Naive thymus-derived CD4-positive, alpha-beta T cell (primary cell): Measurements from ENCODE around the gene TOE1. TPM values are rescaled to one million over a fixed set of nuclear protein-coding genes. Genes with fewer than 3 reads are reported as not detected.
A peak's percentile ranks its signal among the peaks of the same experiment; 100 is the strongest.
"Not testable (repeated sequence)": the region's sequence is repeated elsewhere in the genome, so short reads cannot be mapped to it uniquely, and the experiment has no call there.

ENCODE experiments used
- ATAC-seq: fragments of 150-1000 bp; cut with Tn5 transposase; 2 replicates; pipeline ENCODE4 v1.10.0; 2021; ENCODE audit warnings: mild to moderate bottlenecking, moderate library complexity
- CTCF ChIA-PET: fragments of 350-600 bp; sonication (Branson Sonifier 250); formaldehyde crosslinking; loops from one replicate; lab custom pipeline; 2021; ENCODE audit warnings: antibody characterized with exemption; lab: Charles Lee
- POLR2A ChIA-PET: fragments of 350-600 bp; sonication (Branson Sonifier 250); formaldehyde crosslinking; loops from one replicate; lab custom pipeline; 2021; ENCODE audit warnings: antibody characterized with exemption, inconsistent platforms; lab: Charles Lee
- DNase-seq, 9 donors: peaks; one replicate each; pipeline versions ENCODE4 v3.0.0 to v3.0.0-alpha.2; 2020 to 2022; ENCODE audit warnings: mixed read lengths in 1 of 9
- H3K27ac ChIP-seq: one replicate; pipeline ENCODE4 v1.7.0; 2013; ENCODE audit warnings: mild to moderate bottlenecking, low read depth, low read length, moderate library complexity
- H3K27me3 ChIP-seq, 2 donors: one replicate each; pipeline ENCODE4 v1.7.0; 2013; ENCODE audit warnings: low read length in 2 of 2, mild to moderate bottlenecking in 2 of 2, moderate library complexity in 2 of 2; ENCODE audit not compliant: control insufficient read depth in 2 of 2, insufficient read depth in 2 of 2
- H3K36me3 ChIP-seq, 3 experiments: 1 replicate in 2 of 3; 2 replicates in 1 of 3; pipeline ENCODE4 v1.7.0; 2013; ENCODE audit warnings: low read length in 3 of 3, mild to moderate bottlenecking in 3 of 3, moderate library complexity in 1 of 3; ENCODE audit not compliant: insufficient read depth in 3 of 3, control insufficient read depth in 2 of 3
- H3K4me1 ChIP-seq, 2 donors: one replicate each; pipeline ENCODE4 v1.7.0; 2013; ENCODE audit warnings: low read length in 2 of 2, mild to moderate bottlenecking in 2 of 2, moderate library complexity in 1 of 2; ENCODE audit not compliant: control insufficient read depth in 2 of 2, insufficient read depth in 2 of 2
- H3K4me3 ChIP-seq: 2 replicates; pipeline ENCODE4 v1.7.0; 2013; ENCODE audit warnings: mild to moderate bottlenecking, low read length
- H3K9me3 ChIP-seq, 3 experiments: 1 replicate in 2 of 3; 2 replicates in 1 of 3; pipeline ENCODE4 v1.7.0; 2013; ENCODE audit warnings: low read length in 3 of 3; ENCODE audit not compliant: control insufficient read depth in 2 of 3
- H3K27ac Mint-ChIP-seq, 9 donors: one replicate each; pipeline ENCODE4 v1.8.0; 2020 to 2022; ENCODE audit warnings: mixed read lengths in 9 of 9, mild to moderate bottlenecking in 8 of 9, moderate library complexity in 5 of 9, inconsistent platforms in 2 of 9
- H3K27me3 Mint-ChIP-seq, 5 donors: one replicate each; pipeline ENCODE4 v1.8.0; 2021 to 2022; ENCODE audit warnings: mixed read lengths in 5 of 5, mild to moderate bottlenecking in 1 of 5
- H3K36me3 Mint-ChIP-seq, 5 donors: one replicate each; pipeline ENCODE4 v1.8.0; 2020 to 2022; ENCODE audit warnings: mixed read lengths in 5 of 5, mild to moderate bottlenecking in 3 of 5, inconsistent platforms in 1 of 5
- H3K4me1 Mint-ChIP-seq, 7 donors: one replicate each; pipeline ENCODE4 v1.8.0; 2020 to 2022; ENCODE audit warnings: mixed read lengths in 7 of 7, mild to moderate bottlenecking in 3 of 7, inconsistent platforms in 1 of 7
- H3K4me3 Mint-ChIP-seq, 10 donors: one replicate each; pipeline ENCODE4 v1.8.0; 2020 to 2022; ENCODE audit warnings: mild to moderate bottlenecking in 10 of 10, mixed read lengths in 10 of 10, moderate library complexity in 6 of 10, inconsistent platforms in 2 of 10
- H3K9me3 Mint-ChIP-seq, 11 donors: one replicate each; pipeline ENCODE4 v1.8.0; 2020 to 2022; ENCODE audit warnings: mixed read lengths in 11 of 11, mild to moderate bottlenecking in 4 of 11, inconsistent platforms in 1 of 11, moderate library complexity in 1 of 11
- intact Hi-C, 2 donors: fragments of 100-400 bp; cut with micrococcal nuclease; formaldehyde crosslinking; loops; one replicate each; pipeline ENCODE4 v1.15.1; 2023
- polyA plus RNA-seq, 2 donors: library from polyadenylated mRNA; unstranded; fragments of 300-500 nt; fragmentation: Illumina TruSeq; gene quantifications; one replicate each; pipeline ENCODE4 v1.2.3, GENCODE V29; 2021
- total RNA-seq, 6 experiments: library from RNA in 5 of 6; stranded (reverse) in 5 of 6; gene quantifications; 1 replicate in 5 of 6; 2 replicates in 1 of 6; pipeline ENCODE4 v1.2.3 and lab custom pipeline; 2021 to 2026

The TOE1 gene
- total and polyA plus RNA-seq, 7 experiments from 2014 or later = 16.7 to 53.3 (median 24.7) TPM

GRCh38 chr1:45355683-45356082 lies 15.7 kb downstream of the TOE1 start:
- H3K4me3 Mint-ChIP-seq = no peak overlapping the region
- H3K9me3 ChIP-seq = no peaks in the 10 kb centered on the region
- ChIA-PET CTCF (interaction anchor here (0.6 kb wide), 1 partner anchor 227 kb away, joined by 4 read pairs; no protein-coding TSS in a partner anchor), POLR2A (no interaction called here)
- no peak overlapping the region for H3K27ac Mint-ChIP-seq
- peaks cover 0 to 2% (median 0%) of the 10 kb centered on the region in 11 donors for H3K9me3 Mint-ChIP-seq
- intact Hi-C loops = no loop called here
- peaks cover 0 to 8% (median 0%) of the 10 kb centered on the region in 5 donors for H3K36me3 Mint-ChIP-seq
- no peak overlapping the region for H3K27ac ChIP-seq
- H3K4me3 ChIP-seq = no peak overlapping the region
- peaks cover 5 to 9% (median 5%) of the 10 kb centered on the region in 7 donors for H3K4me1 Mint-ChIP-seq
- no peaks in the 10 kb centered on the region for H3K27me3 ChIP-seq
- no peaks in the 10 kb centered on the region for H3K36me3 ChIP-seq
- no peaks in the 10 kb centered on the region for H3K4me1 ChIP-seq
- no peaks in the 10 kb centered on the region for H3K27me3 Mint-ChIP-seq
- no peak for DNase-seq
- no peak for ATAC-seq

DNA sequence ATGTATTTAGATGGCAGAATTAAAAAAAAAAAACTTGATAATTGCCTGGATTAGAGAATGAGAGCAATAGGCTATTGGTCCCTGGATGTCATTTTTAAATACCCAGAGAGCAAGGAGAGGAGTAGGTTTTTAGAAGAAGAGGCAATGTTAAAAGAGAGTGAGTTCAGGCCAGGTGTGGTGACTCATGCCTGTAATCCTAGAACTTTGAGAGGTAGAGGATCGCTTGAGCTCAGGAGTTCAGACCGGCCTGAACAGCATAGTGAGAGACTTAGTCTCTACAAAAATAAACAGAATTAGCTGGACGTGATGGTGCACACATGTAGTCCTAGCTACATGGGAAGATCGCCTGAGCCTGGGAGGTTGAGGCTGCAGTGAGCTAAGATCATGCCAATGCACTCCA lies 16.2 kb downstream of the TOE1 start:
- ChIA-PET CTCF (interaction anchor here (0.6 to 6.9 kb wide), 3 partner anchors 137 to 226 kb away, joined by 3 to 94 read pairs (median 4); partner anchors contain the start of genes CCDC163, MMACHC and TESK2), POLR2A (no interaction called here)
- Mint-ChIP-seq H3K4me1 (peaks cover 5 to 8% (median 5%) of the 10 kb centered on the region in 7 donors), H3K9me3 (peaks cover 0 to 2% (median 0%) of the 10 kb centered on the region in 11 donors), H3K27ac (no peak overlapping the region), H3K27me3 (no peaks in the 10 kb centered on the region), H3K4me3 (no peak overlapping the region), H3K36me3 (peaks cover 0 to 8% (median 0%) of the 10 kb centered on the region in 5 donors)
- Histone ChIP-seq H3K27ac (no peak overlapping the region), H3K4me3 (no peak overlapping the region), H3K27me3 (no peaks in the 10 kb centered on the region), H3K4me1 (no peaks in the 10 kb centered on the region), H3K9me3 (no peaks in the 10 kb centered on the region), H3K36me3 (no peaks in the 10 kb centered on the region)
- intact Hi-C loops = no loop called here
- ATAC-seq (no peak), DNase-seq (no peak)

GRCh38 chr1:45359882-45360513 lies 20.0 kb downstream of the TOE1 start:
- ChIA-PET CTCF (interaction anchor here (0.7 to 6.9 kb wide), 6 partner anchors 12 to 346 kb away, joined by 3 to 94 read pairs (median 4); partner anchors contain the start of gene TESK2), POLR2A (interaction anchor here (2.6 kb wide), 1 partner anchor 133 kb away, joined by 9 read pairs; no protein-coding TSS in a partner anchor)
- H3K27ac Mint-ChIP-seq = peak overlapping the region in 3 of 9 donors; percentile 12 to 45 (median 39)
- no peaks in the 10 kb centered on the region for H3K9me3 ChIP-seq
- peaks cover 0 to 8% (median 0%) of the 10 kb centered on the region in 5 donors for H3K36me3 Mint-ChIP-seq
- H3K9me3 Mint-ChIP-seq = peaks cover 0 to 2% (median 0%) of the 10 kb centered on the region in 11 donors
- ATAC-seq (peak; percentile 77), DNase-seq (peak in 7 of 9 donors; percentile 28 to 58 (median 52))
- H3K27me3 Mint-ChIP-seq = no peaks in the 10 kb centered on the region
- H3K4me1 Mint-ChIP-seq = peaks cover 5 to 7% (median 5%) of the 10 kb centered on the region in 7 donors
- no peaks in the 10 kb centered on the region for H3K36me3 ChIP-seq
- H3K27ac ChIP-seq = no peak overlapping the region
- H3K27me3 ChIP-seq = no peaks in the 10 kb centered on the region
- H3K4me1 ChIP-seq = no peaks in the 10 kb centered on the region
- intact Hi-C loops = loop anchor here (1.0 kb wide), 2 partner anchors 133 to 210 kb away; no protein-coding TSS in a partner anchor
- H3K4me3 ChIP-seq = no peak overlapping the region
- peak overlapping the region in 3 of 10 donors; percentile 7 to 27 (median 16) for H3K4me3 Mint-ChIP-seq

- ChIA-PET CTCF (interaction anchor here (0.9 to 6.9 kb wide), 5 partner anchors 13 to 347 kb away, joined by 3 to 94 read pairs (median 3); partner anchors contain the start of gene TESK2), POLR2A (interaction anchor here (2.6 kb wide), 1 partner anchor 132 kb away, joined by 9 read pairs; no protein-coding TSS in a partner anchor)
- H3K4me3 Mint-ChIP-seq, H3K9me3 ChIP-seq, H3K4me1 ChIP-seq, H3K4me1 Mint-ChIP-seq, ATAC-seq, DNase-seq, H3K4me3 ChIP-seq, H3K27me3 ChIP-seq, H3K27ac ChIP-seq, H3K27me3 Mint-ChIP-seq, H3K9me3 Mint-ChIP-seq, H3K36me3 Mint-ChIP-seq, H3K36me3 ChIP-seq: not testable (repeated sequence)
- peak overlapping the region in 1 of 9 donors; percentile 6 for H3K27ac Mint-ChIP-seq
- intact Hi-C loops = loop anchor here in 1 of 2 donors (1.0 kb wide), 2 partner anchors 132 to 209 kb away; no protein-coding TSS in a partner anchor
Observed at GRCh38 chr1:45360981-45361380, 21.0 kb downstream of the TOE1 start.

- ChIA-PET POLR2A (no interaction called here), CTCF (no interaction called here)
- H3K9me3 Mint-ChIP-seq = no peaks in the 10 kb centered on the region
- no peaks in the 10 kb centered on the region for H3K27me3 Mint-ChIP-seq
- Histone ChIP-seq H3K27me3 (no peaks in the 10 kb centered on the region), H3K4me3 (no peak overlapping the region), H3K4me1 (no peaks in the 10 kb centered on the region), H3K9me3 (no peaks in the 10 kb centered on the region), H3K27ac (no peak overlapping the region), H3K36me3 (no peaks in the 10 kb centered on the region)
- no peak for DNase-seq
- no peak for ATAC-seq
- peaks cover 0 to 7% (median 5%) of the 10 kb centered on the region in 7 donors for H3K4me1 Mint-ChIP-seq
- intact Hi-C loops = no loop called here
- H3K4me3 Mint-ChIP-seq = no peak overlapping the region
- H3K27ac Mint-ChIP-seq = no peak overlapping the region
- peaks cover 0 to 1% (median 0%) of the 10 kb centered on the region in 5 donors for H3K36me3 Mint-ChIP-seq
Observed at GRCh38 chr1:45364294-45364693, 24.3 kb downstream of the TOE1 start.

DNA sequence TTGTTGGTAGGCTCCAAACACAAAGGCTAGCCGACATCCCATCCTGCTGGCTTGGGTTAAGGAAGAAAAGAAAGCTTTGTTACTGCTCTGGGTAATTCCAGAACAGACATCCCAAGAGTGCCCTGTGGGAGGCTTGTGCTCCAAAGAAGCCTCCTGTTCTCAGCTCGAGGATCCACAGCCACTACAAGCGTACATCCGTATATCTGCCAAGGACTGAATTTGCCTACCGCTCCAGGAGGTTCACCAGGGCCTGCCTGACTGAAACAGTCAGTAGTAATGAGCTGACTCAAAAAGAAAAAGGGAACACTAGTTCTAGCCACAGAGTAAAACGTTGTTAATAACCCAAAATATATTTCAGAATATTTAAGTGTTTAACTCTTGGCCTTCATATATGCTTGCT lies 25.1 kb downstream of the TOE1 start:
- ChIA-PET POLR2A (no interaction called here), CTCF (no interaction called here)
- Histone ChIP-seq H3K4me3 (no peak overlapping the region), H3K4me1 (no peaks in the 10 kb centered on the region), H3K27ac (no peak overlapping the region), H3K9me3 (no peaks in the 10 kb centered on the region), H3K27me3 (no peaks in the 10 kb centered on the region), H3K36me3 (no peaks in the 10 kb centered on the region)
- H3K4me1 Mint-ChIP-seq = peaks cover 0 to 4% (median 2%) of the 10 kb centered on the region in 7 donors
- no peak for DNase-seq
- no peak for ATAC-seq
- intact Hi-C loops = no loop called here
- H3K27ac Mint-ChIP-seq = no peak overlapping the region
- H3K9me3 Mint-ChIP-seq = no peaks in the 10 kb centered on the region
- no peaks in the 10 kb centered on the region for H3K27me3 Mint-ChIP-seq
- no peak overlapping the region for H3K4me3 Mint-ChIP-seq
- peaks cover 0 to 7% (median 0%) of the 10 kb centered on the region in 5 donors for H3K36me3 Mint-ChIP-seq
